Measurements from ENCODE around the gene OSBPL6.

The OSBPL6 gene

DNA sequence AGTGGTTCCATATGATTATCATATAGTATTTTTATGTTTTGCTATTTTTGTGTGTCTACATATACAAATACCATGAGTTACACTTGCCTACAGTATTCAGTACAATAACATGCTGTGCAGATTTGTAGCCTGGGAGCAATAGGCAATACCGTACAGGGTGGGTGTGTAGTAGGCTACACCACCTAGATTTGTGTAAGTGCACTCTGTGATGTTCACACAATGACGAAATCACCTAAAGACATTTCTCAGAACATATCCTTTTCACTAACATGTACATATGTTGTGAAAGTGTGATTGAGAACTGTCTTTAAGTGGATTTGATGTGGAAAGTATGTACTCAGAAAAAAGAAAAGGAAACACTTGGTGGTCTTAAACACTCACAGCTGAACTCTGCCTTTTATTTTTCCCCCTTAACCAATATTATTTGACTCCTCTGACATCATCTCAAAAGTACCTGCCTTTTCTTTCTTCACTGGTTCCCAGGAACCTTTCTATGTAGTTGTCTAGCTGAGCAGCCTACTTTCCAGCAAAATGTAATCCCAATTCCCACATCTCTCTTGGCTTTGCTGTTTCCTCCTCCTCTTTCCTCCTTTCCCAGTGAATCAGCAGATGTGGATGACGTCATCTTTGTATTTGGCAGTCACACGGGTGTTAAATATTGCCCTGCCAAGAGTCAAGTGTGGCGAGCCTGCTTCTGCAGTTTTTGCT, 47.7 kb downstream of the OSBPL6 start:
- DNase-seq: no peak

GRCh38 chr2:178242552-178242883, 48.2 kb downstream of the OSBPL6 start:
- no peak for DNase-seq

- DNase-seq: no peak
These were observed 49.6 kb downstream of the OSBPL6 start for GRCh38 chr2:178243961-178244360.

DNA sequence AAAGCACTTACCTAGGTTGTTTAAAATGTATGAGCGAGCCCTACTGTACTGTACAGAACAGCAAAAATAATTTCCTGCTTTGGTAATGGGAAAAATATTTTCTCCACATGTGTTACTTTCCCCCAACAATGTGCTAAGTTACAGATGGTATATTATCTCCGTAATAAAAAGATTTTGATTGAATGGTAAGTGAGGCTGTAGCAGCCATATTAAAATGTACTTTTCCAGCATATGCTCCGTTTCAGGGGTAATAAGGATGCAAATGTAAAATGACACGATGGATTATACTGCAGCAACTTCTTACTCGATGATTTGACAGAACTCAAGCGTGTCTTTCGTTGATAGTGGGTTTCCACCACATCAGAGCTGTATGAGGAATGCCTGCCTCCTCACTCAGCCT, 50.5 kb downstream of the OSBPL6 start:
- DNase-seq: no peak

GRCh38 chr2:178246696-178247095, 52.4 kb downstream of the OSBPL6 start:
- DNase-seq: no peak

DNA sequence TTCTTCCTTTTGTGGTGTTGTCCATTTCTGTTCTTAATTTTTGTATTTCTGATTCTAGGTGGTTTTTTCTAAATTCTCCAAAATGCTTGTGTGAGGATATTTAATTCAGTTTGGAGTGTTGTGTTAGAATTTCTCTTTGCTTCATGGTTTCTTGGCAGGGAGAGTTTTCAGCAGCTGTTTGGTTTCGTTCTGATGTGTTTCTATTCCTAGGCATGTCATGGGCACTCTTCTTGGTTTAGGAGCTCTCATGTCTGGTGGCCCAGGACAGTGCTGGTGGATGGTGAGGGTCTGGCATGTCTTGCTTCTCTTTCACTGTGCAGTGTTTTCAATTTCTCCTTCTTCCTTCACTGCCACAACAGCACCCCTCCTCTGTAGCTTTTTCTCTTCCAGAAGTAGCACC, 52.9 kb downstream of the OSBPL6 start:
- no peak for DNase-seq

GRCh38 chr2:178250429-178250828, 56.1 kb downstream of the OSBPL6 start:
- no peak for DNase-seq

DNA sequence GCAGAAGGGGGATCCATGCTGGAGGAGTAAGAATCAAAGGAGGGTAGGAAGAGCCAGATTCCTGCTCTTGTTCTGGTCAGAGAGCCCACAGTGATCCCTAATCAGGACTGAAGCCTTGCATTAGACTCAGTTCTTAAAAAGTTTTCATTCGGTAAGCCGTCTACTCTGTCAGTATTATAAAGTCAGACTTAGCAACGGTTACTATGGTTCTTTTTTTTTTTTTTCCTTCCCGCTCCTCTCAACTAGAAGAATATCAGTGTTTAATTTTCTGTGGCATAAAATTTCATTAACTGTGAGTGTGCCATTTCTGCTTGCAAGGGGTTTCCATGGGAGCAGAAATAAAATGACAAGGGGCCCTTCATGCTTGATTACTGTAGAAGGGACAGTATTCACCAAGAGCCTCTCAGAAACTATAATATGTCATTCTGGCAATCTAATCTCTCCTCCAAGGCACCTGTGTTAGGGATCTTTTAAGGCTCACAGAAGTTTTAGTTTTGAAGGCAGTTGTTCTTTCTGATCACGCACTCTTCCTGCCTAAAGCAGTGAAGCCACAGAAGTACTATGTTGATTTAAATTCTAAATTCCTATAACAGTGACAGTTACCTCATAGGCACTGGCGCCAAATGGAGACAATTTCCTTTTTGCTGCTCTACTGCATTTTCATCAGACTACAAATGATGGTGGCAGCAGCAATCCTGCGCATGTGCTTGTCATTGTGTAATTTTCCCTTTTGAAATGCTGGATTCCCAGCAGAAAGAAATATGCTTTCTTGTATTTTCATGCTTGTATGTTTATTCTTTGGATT, 57.0 kb downstream of the OSBPL6 start:
- no peak for DNase-seq

DNA sequence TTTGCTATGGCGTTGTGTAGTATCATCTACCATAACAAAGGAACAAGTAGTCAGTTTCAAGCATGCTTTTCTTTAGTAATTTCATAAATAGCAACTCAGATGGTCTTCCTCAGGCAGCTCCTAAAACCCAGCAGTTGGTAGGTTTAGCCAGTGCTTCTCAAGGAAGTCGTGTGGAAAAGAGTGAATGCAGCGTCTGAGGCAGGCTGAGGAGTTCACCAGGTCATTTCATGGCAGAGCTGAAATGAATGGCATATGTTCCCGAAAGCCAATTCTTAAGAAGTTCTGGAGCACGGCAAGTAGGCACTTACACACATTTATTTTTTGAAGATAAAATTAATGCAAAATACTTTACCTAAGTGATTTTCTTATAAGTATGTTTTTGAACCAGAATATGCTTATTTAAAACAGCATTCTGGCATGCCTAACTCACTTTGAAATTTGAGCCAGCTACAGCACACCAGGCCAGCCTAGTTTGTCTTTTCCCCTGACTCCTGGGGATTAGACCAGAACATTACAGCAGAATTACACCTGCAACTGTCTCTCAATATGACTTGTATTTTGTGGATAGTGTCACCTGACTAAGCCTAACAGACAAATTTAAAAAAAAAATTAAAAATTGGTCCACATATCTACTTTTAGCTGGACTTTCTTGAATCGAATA, 62.2 kb downstream of the OSBPL6 start:
- DNase-seq: no peak

GRCh38 chr2:178257127-178257526, 62.8 kb downstream of the OSBPL6 start:
- DNase-seq: no peak

DNA sequence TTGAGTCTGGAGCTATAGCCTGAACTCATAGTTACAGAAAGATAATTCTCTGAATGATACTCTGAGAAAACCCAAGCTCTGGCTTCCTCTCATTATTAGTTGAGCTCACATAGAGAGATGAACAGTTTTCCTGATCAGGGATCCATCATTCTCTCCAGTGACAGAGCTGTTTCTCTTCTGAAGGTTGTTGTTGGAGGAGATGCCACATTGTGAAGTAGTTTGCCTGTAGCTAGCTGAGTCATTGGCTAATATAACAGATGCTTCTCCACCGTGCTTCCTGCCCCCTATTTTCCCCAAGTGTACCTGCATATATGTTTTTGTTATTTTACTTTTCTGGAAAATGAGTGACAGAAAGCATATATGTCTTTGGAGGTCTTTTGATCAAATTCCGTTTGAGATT, 64.6 kb downstream of the OSBPL6 start:
- DNase-seq: no peak

- no peak for DNase-seq
These were observed 69.0 kb downstream of the OSBPL6 start for GRCh38 chr2:178263159-178263860.

DNA sequence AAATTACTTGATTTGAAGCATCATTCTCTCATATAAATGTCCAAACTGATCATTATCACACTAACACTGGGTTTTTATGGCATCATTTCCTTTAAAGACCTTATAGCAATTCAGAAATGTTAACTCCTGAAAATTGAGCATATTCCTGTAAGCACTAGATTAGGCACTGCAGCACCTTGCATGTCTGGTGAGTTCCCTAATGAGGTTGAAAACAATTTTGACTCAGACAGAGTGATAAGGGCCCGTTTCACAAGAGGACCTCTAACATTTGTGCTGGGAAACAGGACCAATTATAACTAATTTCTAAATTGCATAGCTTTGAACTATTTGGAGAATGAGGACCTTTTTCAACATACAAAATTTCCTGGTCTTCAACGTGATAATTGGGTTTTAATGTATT, 69.9 kb downstream of the OSBPL6 start:
- no peak for DNase-seq

- DNase-seq: no peak
These were observed 71.5 kb downstream of the OSBPL6 start for GRCh38 chr2:178265851-178266250.

DNA sequence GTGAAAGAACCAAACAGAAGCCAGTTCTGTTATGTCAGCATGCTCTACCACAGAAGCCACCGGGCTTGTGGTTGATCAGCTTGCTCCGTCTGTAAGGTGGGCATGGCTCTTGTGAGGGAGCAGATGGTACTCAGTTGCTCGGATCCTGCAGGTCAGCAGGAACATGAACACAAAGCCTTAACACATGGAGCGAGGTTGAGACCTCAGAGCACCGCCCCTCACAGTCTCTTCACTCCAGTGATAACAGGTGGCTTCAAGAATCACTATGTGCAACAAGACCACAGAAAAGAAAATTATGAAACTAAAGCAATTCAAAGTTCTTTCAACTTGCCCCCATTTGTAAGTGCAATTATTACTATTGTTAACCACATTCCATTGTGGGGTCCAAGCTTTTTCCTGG, 72.1 kb downstream of the OSBPL6 start:
- no peak for DNase-seq

DNA sequence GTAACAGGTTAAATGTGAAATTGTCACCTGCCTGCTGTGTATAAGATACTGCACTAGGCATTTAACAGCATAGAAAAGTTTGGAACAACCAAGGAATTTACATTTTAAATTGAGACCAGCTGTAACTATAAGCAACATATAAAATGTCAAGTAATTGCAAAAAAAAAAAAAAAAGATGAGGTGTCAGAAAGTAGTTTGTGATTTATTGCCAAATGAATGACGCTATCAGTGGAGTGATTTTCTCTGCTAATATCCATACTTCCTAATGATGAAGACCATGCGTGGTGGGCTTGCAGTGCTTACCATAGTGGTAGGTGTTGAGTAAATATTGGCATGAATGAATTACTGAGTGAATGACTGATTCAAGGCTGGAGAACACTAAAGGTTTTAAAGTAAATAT, 73.3 kb downstream of the OSBPL6 start:
- DNase-seq: no peak

GRCh38 chr2:178268435-178268834, 74.1 kb downstream of the OSBPL6 start:
- DNase-seq: no peak

- no peak for DNase-seq
These were observed 75.3 kb downstream of the OSBPL6 start for GRCh38 chr2:178269438-178270224.

GRCh38 chr2:178270338-178270737, 76.0 kb downstream of the OSBPL6 start:
- no peak for DNase-seq

DNA sequence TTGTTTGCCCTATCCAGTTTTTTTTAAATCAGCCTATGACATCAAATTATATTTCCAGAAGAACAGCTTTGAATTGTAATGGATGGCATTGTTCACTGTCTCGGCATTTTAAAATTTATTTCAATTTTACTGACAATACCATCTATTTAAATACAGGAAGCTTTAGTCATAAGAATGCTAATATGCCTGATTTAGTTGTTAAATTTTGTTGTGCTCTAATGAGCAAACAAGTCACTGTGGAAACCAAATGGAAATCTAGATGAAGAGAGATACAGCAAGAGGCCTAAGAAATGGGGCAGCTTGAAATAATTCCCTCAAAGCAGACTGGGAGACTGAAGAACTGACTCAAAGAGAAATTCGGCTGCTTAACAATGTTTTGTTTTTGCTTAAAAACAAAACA, 76.8 kb downstream of the OSBPL6 start:
- no peak for DNase-seq

DNA sequence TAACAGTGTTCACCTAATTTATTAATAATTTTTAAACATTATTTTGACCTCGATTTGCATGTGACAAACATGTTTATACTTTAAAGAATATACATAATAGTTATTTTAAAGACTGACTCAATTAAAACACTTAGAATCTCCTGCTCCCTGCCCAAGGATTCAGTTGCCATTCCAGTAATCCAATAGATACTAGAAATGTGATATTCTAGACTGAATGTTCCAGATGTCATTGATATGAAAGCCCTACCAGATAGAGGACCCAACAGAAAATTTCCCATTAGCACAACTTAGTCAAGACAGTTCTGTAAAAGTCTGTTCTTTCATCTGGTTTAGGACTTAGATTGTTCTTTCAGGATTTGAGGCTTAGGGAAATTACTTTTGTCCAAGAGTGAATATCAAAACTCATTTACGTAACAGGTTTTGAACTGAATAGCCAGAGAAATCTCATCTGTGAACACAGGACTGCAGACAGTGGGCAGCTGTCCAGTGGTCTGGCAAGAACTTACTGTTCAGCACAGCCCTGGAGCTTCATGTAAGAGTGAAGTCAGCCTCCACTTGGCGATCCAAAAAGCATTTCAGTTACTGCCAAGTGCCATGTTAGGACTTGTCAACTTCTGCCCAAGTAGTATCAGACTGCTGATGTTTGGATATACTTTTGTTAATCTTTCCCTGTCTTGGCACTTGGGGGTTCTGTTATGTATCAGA, 77.5 kb downstream of the OSBPL6 start:
- no peak for DNase-seq

GRCh38 chr2:178273787-178274360, 79.6 kb downstream of the OSBPL6 start:
- DNase-seq: no peak
